Measurements from ENCODE around the gene ARHGEF7.

ARHGEF7 gene

GRCh38 chr13:111175935-111176334 is 60.8 kb downstream of the ARHGEF7 start:
- no peak for DNase-seq (ENCODE audit: low read depth)
- TF ChIP-seq CTCF (IDR thresholded peaks at IDR 0.05; ENCODE audit: control insufficient read depth, extremely low read depth, insufficient read depth) = no peak
- no peak overlapping the region for H3K4me3 ChIP-seq (ENCODE audit: low read depth, low read length)

- DNase-seq (ENCODE audit: low read depth) = no peak
- no peak for TF ChIP-seq CTCF (IDR thresholded peaks at IDR 0.05; ENCODE audit: control insufficient read depth, extremely low read depth, insufficient read depth)
- H3K4me3 ChIP-seq (ENCODE audit: low read depth, low read length) = no peak overlapping the region
Measured at GRCh38 chr13:111176421-111176820, 61.3 kb downstream of the ARHGEF7 start.

GRCh38 chr13:111177081-111177711 is 62.1 kb downstream of the ARHGEF7 start:
- TF ChIP-seq CTCF (IDR thresholded peaks at IDR 0.05; ENCODE audit: control insufficient read depth, extremely low read depth, insufficient read depth) = no peak
- no peak overlapping the region for H3K4me3 ChIP-seq (ENCODE audit: low read depth, low read length)
- no peak for DNase-seq (ENCODE audit: low read depth)

- H3K4me3 ChIP-seq (ENCODE audit: low read depth, low read length) = no peak overlapping the region
Measured at GRCh38 chr13:111177921-111178320, 62.8 kb downstream of the ARHGEF7 start.

GRCh38 chr13:111178402-111178801 is 63.3 kb downstream of the ARHGEF7 start:
- TF ChIP-seq CTCF (IDR thresholded peaks at IDR 0.05; ENCODE audit: control insufficient read depth, extremely low read depth, insufficient read depth) = no peak
- no peak overlapping the region for H3K4me3 ChIP-seq (ENCODE audit: low read depth, low read length)
- DNase-seq (ENCODE audit: low read depth) = no peak

More at GRCh38 chr13:111177921-111178320, 62.8 kb downstream of the ARHGEF7 start:
- no peak for DNase-seq (ENCODE audit: low read depth)
- TF ChIP-seq CTCF (IDR thresholded peaks at IDR 0.05; ENCODE audit: control insufficient read depth, extremely low read depth, insufficient read depth) = no peak

GRCh38 chr13:111179908-111180760 is 65.0 kb downstream of the ARHGEF7 start:
- DNase-seq (ENCODE audit: low read depth) = no peak
- no peak overlapping the region for H3K4me3 ChIP-seq (ENCODE audit: low read depth, low read length)
- TF ChIP-seq CTCF (IDR thresholded peaks at IDR 0.05; ENCODE audit: control insufficient read depth, extremely low read depth, insufficient read depth) = no peak

Measured in LNCaP clone FGC (cell line).